ENCODE data around the gene CRTC2.

Gene CRTC2

GRCh38 chr1:153928791-153929341 lies 29.5 kb downstream of the CRTC2 start:
- Histone ChIP-seq H3K9me3 (ENCODE audit: insufficient read depth, low read length, severe bottlenecking) (no peaks in the 10 kb centered on the region), H3K27me3 (ENCODE audit: insufficient read depth, low read length, poor library complexity) (no peaks in the 10 kb centered on the region), H3K36me3 (ENCODE audit: insufficient read depth, low read length) (peaks cover 36% of the 10 kb centered on the region), H3K9ac (ENCODE audit: low read depth, low read length) (no peak overlapping the region), H3K79me2 (ENCODE audit: insufficient read depth, low read length) (peaks cover 8% of the 10 kb centered on the region; the same call in 1 of the 2 replicates), H3K4me2 (ENCODE audit: insufficient read depth, low read length) (no peak overlapping the region), H3K27ac (ENCODE audit: low read length) (no peak overlapping the region), H2AFZ (ENCODE audit: low read depth, low read length) (no peak overlapping the region), H4K20me1 (ENCODE audit: insufficient read depth, low read length) (no peaks in the 10 kb centered on the region), H3K4me1 (ENCODE audit: insufficient read depth, low read length) (peaks cover 8% of the 10 kb centered on the region), H3K4me3 (ENCODE audit: low read depth in 1 of 2, low read length in 2 of 2) (no peak overlapping the region)
- TF ChIP-seq CTCF (IDR thresholded peaks at IDR 0.05; ENCODE audit: borderline replicate concordance, extremely low read depth, low read length, poor library complexity, severe bottlenecking) (no peak), EZH2 (IDR thresholded peaks at IDR 0.05; ENCODE audit: borderline replicate concordance, low read depth, low read length, severe bottlenecking) (no peak)
- ATAC-seq (ENCODE audit: insufficient read depth, low read depth) (no peak; the same call in 2 of the 3 replicates), DNase-seq (no peak)

DNA sequence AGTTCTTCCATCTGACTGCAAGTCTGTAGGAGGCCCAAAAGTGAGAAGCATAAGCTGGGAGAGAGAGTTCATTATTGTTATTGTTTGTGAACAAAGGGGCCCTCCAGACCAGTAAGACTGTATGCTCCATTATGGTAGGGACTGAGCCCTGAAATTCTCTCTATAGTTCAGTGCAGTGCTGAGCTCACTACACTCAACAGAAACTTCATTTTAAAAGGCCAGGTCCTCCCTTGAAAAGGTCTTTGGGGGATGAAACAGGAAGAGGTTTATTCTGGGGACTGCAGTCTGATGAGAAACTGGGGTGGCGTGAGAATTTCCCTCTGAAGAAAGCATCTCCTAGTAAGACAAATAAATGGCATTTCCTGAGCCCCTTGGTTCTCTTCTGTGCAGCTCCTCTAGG lies 30.2 kb downstream of the CRTC2 start:
- H3K79me2 ChIP-seq (ENCODE audit: insufficient read depth, low read length), result peaks cover 14% of the 10 kb centered on the region
- no peak overlapping the region for H3K9ac ChIP-seq (ENCODE audit: low read depth, low read length)
- DNase-seq, result no peak
- no peak for ATAC-seq (ENCODE audit: insufficient read depth, low read depth)
- H3K36me3 ChIP-seq (ENCODE audit: insufficient read depth, low read length), result peaks cover 30% of the 10 kb centered on the region
- H3K4me2 ChIP-seq (ENCODE audit: insufficient read depth, low read length), result no peak overlapping the region
- H2AFZ ChIP-seq (ENCODE audit: low read depth, low read length), result no peak overlapping the region
- no peak overlapping the region for H3K4me3 ChIP-seq (ENCODE audit: low read depth in 1 of 2, low read length in 2 of 2)
- no peaks in the 10 kb centered on the region for H3K27me3 ChIP-seq (ENCODE audit: insufficient read depth, low read length, poor library complexity)
- no peak overlapping the region for H3K27ac ChIP-seq (ENCODE audit: low read length)
- peaks cover 11% of the 10 kb centered on the region for H3K4me1 ChIP-seq (ENCODE audit: insufficient read depth, low read length)
- H4K20me1 ChIP-seq (ENCODE audit: insufficient read depth, low read length), result no peaks in the 10 kb centered on the region
- TF ChIP-seq CTCF (IDR thresholded peaks at IDR 0.05; ENCODE audit: borderline replicate concordance, extremely low read depth, low read length, poor library complexity, severe bottlenecking) (no peak), EZH2 (IDR thresholded peaks at IDR 0.05; ENCODE audit: borderline replicate concordance, low read depth, low read length, severe bottlenecking) (no peak)
- no peaks in the 10 kb centered on the region for H3K9me3 ChIP-seq (ENCODE audit: insufficient read depth, low read length, severe bottlenecking)

DNA sequence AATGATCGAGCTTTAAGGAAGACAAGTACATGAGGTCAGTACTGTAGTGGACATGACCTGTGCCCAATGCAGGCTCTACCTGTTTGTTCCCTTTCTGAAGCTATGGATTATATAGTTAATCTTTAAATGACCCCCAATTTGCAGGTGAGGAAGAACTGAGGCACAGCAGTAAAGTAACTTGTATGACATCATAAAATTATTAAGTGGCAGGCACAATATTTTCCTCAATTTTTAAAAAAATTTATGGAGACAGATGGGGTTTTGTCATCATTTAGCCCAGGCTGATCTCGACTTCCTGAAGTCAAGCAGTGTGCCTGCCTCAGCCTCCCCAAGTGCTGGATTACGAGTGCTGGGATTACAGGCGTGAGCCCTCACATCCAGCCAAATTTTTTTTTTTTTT lies 32.0 kb downstream of the CRTC2 start:
- Histone ChIP-seq H3K36me3 (ENCODE audit: insufficient read depth, low read length) (peaks cover 16% of the 10 kb centered on the region), H3K4me3 (ENCODE audit: low read depth in 1 of 2, low read length in 2 of 2) (no peak overlapping the region), H3K9ac (ENCODE audit: low read depth, low read length) (no peak overlapping the region), H3K79me2 (ENCODE audit: insufficient read depth, low read length) (peaks cover 26% of the 10 kb centered on the region), H4K20me1 (ENCODE audit: insufficient read depth, low read length) (peaks cover 7% of the 10 kb centered on the region), H3K4me1 (ENCODE audit: insufficient read depth, low read length) (peaks cover 17% of the 10 kb centered on the region), H3K27me3 (ENCODE audit: insufficient read depth, low read length, poor library complexity) (no peaks in the 10 kb centered on the region), H3K4me2 (ENCODE audit: insufficient read depth, low read length) (no peak overlapping the region), H3K27ac (ENCODE audit: low read length) (no peak overlapping the region), H2AFZ (ENCODE audit: low read depth, low read length) (no peak overlapping the region), H3K9me3 (ENCODE audit: insufficient read depth, low read length, severe bottlenecking) (no peaks in the 10 kb centered on the region)
- DNase-seq (no peak), ATAC-seq (ENCODE audit: insufficient read depth, low read depth) (no peak)
- TF ChIP-seq EZH2 (IDR thresholded peaks at IDR 0.05; ENCODE audit: borderline replicate concordance, low read depth, low read length, severe bottlenecking), result no peak
- TF ChIP-seq CTCF (IDR thresholded peaks at IDR 0.05; ENCODE audit: borderline replicate concordance, extremely low read depth, low read length, poor library complexity, severe bottlenecking), result no peak
